ENCODE measurements around the gene NTN5.
"Not testable (repeated sequence)": the region's sequence is repeated elsewhere in the genome, so short reads cannot be mapped to it uniquely, and the experiment has no call there.

Gene NTN5, protein sequence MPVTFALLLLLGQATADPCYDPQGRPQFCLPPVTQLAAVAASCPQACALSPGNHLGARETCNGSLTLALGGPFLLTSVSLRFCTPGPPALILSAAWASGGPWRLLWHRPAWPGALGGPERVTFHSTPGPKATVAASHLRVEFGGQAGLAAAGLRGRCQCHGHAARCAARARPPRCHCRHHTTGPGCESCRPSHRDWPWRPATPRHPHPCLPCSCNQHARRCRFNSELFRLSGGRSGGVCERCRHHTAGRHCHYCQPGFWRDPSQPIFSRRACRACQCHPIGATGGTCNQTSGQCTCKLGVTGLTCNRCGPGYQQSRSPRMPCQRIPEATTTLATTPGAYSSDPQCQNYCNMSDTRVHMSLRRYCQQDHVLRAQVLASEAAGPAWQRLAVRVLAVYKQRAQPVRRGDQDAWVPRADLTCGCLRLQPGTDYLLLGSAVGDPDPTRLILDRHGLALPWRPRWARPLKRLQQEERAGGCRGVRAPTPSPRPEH

DNA sequence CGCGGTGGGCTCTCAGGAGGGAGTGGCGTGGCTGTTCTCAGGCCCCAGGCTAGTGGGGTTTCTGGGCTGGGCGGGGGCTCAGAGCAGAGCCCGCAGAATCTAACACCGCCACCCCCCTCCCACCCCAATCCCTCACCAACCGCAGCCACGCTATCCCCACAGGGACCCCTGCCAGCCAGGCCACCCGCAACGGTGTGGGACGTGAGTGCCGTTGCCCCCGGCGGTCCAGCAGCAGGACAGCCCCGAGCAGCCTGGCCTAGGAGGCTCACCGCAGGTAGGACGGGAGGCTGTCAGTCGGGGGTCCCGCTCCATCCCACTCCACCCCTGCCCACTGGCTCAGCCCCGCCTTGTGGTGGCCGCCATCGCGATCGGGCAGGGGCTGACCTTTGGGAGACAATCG is at the start of gene NTN5:
NTN5 (minus strand) TSS at position 24 of the 400 bp plus-strand sequence. CDS start 2,031 bp downstream, outside the sequence.
- no peak for DNase-seq

DNA sequence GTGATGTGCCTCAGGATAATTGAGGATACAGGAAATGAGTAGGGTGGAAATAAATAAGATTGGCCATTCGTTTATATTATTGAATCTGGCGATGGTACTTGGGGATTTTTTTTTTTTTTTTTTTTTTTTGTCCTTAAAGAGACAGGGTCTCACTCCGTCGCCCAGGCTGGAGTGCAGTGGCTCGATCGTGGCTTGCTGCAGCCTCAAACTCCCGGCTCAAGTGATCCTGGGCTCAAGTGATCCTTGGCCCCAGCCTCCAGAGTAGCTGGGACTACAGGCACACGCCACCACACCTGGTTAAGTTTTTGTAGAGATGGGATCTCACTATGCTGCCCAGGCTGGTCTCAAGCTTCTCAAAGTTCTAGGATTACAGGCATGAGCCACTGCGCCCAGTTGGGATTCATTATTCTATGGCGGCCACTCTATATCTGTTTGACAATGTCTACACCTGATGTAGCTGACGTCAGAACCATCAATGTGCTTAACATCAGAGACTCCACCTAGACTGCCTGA is 49.4 kb upstream of the NTN5 start:
- DNase-seq: no peak

DNA sequence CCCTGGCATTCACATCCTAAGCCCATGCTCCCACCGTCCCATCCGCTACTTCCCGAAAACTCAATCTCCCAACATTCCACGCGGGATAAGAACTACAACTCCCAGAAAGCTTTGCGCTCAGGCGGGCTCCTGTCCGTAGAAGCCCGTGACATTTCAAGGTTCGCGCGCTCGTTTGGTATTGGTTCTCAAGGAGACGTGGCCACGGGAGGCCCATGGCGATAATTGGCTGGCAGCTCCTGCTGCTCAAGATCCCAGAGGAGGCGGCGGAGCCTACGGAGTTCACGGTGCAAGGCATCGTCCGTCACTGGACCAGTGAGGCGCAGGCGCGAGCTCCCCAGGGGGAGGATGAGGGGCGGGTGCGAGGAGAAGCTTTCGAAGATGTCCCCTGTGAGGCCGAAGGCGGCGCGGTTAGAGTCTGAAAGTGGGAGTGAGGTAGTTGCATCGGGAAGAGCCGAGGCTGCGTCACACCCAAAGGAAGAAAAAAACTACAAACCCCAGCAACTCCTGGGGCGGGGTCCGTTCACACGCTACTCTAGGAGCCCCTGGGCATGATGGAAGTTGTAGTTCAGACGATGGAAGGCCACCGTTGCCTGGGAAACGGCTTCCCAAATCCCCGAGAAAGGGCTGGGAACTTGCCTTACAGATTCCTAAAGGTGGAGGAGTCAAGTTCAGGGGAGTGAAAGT is 47.9 kb upstream of the NTN5 start:
- DNase-seq: peak; percentile 97

DNA sequence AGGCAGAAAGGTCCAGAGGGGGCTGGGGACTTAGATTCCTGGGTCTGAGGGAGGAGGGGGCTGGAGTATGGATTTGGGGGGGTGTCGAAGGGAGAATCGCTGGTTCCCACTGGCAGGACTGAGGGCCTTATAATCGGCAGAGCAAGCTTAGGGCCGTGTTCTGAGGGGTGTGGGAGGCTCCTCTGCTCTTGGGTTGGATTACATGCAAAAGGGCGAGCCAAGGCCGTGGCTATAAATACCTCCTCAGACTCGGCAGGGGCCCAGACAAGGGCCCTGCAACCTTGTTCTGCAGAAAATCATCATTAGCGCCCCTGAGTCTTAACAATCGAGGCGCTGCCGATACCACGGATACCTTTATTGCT is 47.4 kb upstream of the NTN5 start:
- no peak for DNase-seq

DNA sequence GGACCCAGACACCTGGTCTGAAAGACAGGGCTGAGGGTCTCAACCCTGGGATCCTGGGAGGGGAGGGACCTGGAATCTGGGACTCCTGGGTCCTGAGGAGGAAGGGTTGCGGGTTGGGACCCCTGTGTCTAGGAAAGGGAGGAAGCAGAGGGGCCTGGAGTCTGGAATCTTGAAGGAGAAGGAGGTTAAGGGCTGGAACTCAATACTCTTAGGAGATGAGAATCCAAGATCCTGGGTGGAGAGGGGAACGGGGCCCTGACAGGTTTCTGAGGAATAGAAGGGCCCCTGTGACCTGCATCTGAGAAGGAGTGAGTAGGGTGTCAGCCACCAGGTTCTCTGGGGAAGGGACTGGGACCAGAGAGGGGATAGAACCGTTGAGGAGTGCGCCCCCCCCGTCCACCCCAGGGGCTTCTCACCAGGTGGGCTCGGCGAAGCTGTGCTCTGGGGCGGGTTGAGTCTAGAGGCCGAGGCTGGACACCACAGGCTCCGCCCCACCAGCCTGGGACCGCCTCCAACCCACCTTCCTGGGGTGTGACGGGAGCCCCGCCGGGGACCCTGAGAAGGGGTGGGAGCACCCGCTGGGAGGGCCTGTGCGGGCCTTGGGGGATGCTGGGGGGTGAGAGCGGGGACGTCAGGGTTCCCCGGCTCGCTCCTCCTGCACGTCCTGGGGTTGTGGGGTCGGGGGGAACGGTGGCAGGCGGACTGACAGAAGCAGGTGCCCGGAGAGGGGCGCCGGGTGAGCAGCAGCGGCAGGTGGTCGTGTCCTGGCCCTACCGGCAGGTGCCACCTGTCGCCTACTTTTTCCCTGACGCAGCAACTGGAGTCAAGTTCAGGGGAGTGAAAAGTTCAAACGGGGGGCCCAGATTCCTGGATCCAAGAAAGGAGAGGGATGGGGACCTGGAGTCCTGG is 46.7 kb upstream of the NTN5 start, which contains the start of gene MAMSTR:
MAMSTR (minus strand) TSS at position 463 of the 909 bp plus-strand sequence. CDS start 694 bp downstream, outside the sequence.
- no peak for DNase-seq

DNA sequence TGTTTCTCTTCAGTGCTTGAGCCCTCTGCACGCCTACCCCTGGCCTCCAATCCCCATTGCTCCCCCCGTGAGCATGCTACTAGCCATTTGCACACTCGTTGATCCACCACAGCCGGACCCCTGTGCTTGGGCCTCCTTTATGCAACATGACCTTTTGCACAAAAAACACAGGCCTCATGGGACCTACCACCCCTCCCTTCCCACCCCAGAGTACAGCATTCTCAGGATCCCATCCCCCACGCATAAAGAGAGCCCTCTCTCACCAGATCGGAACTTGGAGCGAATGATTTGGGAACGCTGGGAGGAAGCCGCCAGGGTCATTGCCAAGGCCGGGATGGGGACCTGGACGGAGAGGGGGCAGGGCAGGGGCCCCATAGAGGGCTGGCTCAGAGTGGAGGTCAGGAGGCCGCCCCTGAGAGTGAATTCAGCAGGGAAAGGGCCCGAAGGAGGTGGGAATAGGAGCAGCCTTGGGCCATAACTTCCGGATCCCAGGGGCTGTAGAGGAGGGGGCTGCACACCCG is 46.0 kb upstream of the NTN5 start:
- DNase-seq: no peak

DNA sequence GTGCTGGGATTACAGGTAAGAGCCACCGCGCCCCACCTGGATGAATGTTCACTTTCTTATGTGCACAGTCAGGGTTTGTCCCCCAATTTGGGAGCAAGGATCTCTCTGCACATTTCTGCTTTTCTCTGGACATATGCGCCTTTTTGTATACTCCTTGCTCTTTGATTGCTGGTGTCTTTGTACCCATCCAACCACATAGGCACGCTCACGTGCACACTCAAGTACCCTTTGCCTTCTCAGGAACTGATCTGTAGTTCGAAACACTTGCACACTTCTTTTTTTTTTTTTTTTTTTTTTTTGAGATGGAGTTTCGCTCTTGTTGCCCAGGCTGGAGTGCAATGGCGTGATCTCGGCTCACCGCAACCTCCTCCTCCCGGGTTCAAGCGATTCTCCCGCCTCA is 45.3 kb upstream of the NTN5 start:
- not testable (repeated sequence) for DNase-seq

DNA sequence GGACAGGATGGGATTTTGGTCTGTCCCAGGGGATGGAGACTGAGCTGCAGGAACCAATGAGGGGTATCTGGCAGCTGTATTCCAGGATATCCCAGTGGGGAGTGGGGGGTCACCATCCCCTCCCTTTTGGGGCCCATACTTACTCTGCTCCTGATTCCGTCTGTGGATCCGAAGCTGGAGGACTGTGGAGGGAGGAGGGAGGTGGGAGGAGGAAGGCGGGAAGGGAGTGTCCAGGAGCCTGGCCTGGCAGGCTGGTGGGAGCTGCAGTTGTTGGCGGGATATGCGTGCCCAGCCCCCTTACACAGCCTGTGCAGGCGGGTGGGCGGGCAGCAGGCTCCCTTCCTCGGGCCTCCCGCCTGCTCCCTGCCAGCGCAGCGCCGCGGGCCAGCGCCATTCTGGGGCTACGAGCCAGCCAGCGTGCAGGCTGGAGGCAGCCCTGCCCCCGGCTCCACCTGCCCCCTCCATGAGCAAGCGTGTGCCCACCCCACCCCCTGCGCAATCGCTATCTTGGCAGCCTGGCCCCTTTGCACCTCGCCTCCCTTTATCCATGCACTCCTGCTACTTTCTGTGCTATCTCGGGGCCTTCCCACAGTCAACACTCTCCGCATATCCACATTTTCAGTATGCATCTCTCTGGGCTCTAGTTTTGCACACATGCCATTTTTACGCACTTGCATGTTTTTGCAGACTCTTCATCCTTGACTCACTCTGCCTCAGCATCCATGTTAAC is 43.9 kb upstream of the NTN5 start:
- no peak for DNase-seq

DNA sequence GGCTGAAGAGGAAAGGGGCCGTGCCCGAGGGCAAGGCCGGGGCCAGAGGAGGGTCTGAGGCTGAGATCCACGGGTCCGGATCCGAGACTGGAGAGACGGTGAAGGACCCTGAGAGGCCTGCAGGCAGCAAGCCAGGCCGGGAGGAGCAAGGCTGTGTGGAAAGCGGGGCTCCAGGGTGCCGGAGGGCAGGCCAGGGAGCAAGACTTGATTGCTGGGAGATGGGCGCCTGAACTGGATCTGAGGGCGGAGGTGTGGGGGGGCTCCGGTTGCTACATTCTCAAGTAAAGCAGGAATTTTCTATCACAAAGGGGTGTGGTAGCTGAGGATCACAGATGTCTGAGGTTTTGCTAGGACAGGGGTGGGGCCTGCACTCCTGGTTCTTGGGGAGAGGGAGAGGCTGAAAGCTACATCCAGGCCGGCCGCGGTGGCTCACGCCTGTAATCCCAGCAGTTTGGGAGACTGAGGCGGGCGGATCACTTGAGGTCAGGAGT is 42.9 kb upstream of the NTN5 start:
- DNase-seq: no peak

DNA sequence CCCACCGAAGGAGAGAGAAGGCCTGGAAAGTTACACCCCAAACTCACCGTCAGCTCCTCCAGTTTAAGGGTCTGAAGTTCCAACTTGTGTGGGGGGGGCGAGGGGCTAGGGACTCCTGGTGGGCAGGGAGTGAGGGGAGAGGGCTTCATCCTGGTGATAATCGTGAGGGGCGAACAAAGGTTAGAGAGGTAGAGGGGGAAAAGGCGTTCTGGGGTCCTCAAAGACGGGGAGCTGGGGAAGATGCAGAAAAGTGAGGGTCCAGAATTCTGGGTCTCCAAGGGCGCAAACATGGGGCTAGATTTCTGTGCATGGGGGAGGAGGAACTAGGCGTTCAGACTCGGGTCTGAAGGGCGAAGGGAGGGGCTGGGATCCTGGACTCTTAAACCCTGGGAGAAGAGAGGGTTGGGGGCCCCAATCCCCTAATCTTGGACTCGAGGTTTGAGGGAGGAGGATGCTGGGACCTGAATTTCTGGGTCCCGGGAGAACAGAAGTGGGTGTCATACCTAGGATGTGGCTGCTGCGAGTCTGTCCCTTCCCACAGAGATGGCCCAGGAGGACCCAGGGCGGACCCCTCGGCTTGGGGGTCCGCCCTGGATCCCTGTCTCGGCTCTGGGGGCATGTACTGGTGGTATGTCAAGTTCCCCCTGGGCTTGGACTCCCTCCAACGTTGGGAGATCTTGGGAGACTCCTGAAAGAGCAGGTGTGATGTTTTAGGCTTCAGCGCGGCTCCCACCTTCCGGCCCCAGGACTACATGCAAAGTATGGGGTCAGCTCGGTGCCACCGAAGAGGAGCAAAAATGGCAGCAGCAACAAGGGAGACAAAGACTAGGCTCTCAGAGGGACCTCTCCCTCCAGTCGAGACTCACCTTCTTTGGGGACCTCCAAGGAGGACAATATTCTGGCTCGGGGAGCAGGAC is 42.2 kb upstream of the NTN5 start:
- DNase-seq: no peak

DNA sequence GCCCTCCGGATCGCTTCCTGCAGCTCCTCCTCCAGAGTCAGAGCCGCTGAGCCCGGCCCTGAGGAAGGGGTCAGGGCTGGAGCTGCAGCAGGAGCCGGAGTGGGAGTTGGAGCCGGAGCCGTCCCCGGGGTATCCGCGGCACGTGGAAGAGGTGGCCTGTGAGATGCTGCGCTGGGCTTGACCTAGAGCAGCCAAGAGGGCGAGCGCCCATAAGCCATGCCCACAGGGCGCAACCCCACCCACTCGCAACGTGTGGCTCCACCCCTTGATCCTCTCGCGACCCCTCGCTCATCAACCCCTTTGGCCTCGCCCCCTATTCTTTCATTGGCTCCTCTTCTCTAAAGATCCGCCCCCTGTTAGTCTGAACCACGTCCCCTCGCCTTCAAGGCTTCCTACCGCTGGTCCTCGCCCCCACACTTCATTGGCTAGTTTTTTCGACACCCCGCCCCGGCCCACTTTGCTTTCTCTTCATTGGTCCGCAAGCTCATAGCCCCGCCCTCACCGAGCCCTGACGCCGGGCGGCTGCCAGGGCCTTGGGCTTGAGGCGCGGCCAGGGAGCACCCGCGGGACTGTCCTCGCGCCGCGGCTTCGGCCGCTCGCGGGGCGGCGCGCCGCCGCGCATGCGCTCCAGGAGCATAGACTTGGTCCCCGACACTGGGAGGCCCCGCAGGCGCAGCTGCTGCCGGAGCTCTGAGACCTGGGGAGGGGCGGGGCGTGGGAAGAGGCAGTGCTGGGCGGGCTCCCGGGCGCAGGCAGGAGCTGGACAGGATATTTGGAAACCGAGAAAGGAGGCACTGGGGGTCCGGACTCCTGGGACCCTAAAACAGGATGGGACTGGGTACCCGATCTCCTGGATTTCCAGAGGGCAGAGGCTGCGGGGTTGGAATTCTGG is 41.3 kb upstream of the NTN5 start:
- peak; percentile 98 for DNase-seq

DNA sequence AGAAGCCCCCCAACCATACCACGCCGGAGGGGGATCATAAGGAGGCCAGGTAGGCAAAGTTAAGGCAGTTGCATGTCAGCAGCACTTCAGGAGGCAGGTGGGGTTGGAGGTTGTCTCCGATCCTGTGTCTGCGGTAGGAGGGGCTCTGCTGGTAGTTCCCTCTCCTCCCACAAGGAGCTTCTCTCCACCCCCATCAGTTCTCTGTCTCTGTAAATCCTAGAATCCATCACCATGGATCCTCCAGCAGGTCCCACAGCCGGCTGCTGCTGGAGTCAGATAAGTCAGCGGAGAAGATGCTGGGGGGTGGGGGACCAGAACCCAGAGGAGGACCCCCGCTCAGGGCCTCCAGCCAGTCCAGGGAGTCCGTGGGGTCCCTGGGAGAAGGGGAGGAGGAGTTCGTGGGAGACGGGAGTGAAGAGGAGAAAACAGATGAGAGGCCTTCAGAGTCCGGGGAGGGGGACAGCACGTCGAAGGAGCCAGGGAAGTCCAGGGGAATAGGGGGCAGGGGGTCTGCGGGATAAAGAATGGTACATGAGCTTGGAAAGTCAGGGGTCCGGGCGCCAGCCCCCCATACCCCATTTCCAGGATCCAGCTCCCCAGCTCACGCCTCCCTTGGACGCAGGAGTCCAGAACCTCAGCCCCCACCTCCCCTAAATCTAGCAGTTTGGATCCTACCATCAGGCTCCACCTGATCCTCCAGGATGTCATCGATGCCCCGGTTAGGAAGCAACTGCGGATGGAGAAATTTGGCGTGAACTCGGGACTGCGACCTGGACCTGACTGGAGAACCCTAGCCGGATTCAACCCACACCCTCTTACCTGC is 40.4 kb upstream of the NTN5 start:
- DNase-seq: no peak

DNA sequence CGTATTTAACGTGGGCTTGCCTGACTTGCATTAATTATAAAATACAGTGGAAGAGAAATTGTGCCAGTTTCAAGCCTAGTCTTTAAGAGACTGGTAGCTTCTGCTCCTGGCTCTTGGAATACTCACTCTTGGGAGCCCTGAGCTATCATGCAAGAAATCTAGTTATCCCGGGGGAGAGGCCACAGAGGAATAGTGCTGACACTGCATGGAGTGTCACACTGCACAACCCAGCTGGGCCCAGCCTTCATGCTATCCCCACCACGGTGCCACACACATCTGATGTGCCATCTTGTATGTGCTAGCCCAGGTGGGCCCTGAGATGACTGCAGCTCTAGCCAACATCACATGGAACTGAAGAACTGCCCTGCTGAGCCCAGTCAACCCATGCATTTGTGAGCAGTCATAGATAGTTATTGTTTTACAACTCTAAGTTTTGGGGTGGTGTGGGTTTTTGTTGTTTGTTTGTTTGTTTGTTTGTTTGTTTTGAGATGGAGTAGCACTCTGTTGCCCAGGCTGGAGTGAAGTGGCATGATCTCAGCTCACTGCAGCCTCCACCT is 38.4 kb upstream of the NTN5 start:
- no peak for DNase-seq

DNA sequence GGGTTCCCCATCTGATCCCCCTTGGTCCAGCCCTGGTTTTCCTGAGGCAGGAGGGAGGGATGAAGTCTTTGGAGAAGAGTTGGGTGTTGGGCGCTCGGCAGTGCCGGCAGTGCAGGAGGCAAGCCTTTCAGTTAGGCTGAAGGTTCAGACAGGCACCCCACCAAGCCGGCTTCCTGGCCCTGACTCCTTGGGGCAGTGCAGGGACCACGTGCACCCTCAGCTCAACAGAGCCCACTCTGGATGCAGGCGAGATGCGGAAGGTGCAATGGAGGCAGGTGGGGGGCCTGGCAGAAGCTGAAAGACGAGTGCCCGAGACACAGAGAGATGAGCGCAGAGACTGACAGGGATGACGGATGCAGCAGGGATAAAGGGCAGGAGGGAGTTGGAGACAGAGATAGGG is 35.7 kb upstream of the NTN5 start:
- no peak for DNase-seq

DNA sequence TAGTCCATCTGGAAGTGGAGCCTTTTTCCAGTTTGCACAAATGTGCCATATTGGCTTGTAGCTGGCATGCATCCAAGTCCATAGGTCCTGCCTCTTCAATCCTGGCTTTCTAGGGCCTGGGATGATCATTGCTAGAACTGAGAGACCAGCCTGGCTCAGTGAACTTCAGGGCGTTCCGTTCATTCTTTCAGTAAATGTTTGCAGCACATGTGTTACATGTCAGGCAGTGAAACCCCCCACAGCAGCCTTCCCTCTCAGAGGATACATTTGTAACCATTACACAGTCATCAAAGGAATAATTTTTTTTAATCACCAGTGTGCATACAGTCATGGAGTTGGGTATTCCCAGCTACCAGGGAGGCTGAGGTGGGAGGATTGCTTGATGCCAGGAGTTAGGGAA is 32.6 kb upstream of the NTN5 start:
- no peak for DNase-seq

DNA sequence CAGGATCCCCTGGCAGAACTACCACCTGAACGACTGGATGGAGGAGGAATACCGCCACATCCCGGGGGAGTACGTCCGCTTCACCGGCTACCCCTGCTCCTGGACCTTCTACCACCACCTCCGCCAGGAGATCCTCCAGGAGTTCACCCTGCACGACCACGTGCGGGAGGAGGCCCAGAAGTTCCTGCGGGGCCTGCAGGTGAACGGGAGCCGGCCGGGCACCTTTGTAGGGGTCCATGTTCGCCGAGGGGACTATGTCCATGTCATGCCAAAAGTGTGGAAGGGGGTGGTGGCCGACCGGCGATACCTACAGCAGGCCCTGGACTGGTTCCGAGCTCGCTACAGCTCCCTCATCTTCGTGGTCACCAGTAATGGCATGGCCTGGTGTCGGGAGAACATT is 30.5 kb upstream of the NTN5 start:
- DNase-seq: no peak

DNA sequence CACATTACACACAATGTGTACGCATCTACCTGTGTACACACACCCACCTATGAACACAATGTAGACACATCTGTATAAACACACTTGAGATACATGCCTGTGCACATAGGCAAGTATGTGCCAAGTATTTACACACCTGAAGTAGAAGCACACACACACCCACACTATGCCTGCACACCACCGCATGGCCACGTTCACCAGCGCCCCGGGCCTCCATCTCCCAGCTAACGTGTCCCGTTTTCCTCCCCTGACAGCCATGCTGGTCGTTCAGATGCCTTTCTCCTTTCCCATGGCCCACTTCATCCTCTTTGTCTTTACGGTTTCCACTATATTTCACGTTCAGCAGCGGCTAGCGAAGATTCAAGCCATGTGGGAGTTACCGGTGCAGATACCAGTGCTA is 29.9 kb upstream of the NTN5 start:
- no peak for DNase-seq

DNA sequence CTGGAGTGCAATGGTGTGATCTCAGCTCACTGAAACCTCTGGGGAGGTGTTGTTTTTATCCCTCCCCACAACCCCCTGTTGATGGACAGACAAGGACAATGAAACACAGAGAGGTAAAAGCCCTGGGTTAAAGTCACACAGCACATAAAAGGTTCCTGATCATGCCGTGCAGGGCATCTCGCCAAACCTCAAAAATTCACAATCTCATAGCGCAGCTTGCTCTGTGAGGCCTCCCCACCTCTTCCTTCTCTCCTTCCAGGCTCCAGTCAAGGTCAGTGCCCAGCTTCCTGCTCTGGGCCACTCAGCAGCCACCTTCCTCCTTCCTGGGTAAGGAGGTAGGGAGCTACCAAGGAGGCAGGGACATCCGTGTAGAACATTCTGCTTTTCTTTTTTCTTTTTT is 25.2 kb upstream of the NTN5 start:
- no peak for DNase-seq
